PC-3 (cell line): ENCODE results near the gene ADORA2A. TPM values are rescaled to one million over a fixed set of nuclear protein-coding genes. Genes with fewer than 3 reads are reported as not detected.

Source experiments
- ATAC-seq: fragments of 200-7000 bp; cut with Tn5 transposase; 2 replicates; pipeline ENCODE4 v1.9.1; 2020; ENCODE audit warnings: mild to moderate bottlenecking, moderate library complexity
- BruUV-seq: library from RNA; stranded (reverse); fragments of 400-500 nt; replicated peaks from 2 replicates; lab custom pipeline; 2021; lab: Mats Ljungman, UMichigan
- CTCF ChIA-PET: fragments of 300-600 bp; sonication (Branson Sonifier 250); formaldehyde crosslinking; loops from one replicate; lab custom pipeline; 2022; ENCODE audit warnings: antibody characterized with exemption; lab: Charles Lee
- POLR2A ChIA-PET: fragments of 300-600 bp; sonication (Branson Sonifier 250); formaldehyde crosslinking; loops from one replicate; lab custom pipeline; 2022; ENCODE audit warnings: antibody characterized with exemption; ENCODE audit not compliant: unreplicated experiment; lab: Charles Lee
- DNase-seq: peaks from one replicate; pipeline ENCODE4 v3.0.0-alpha.2; 2015
- H2AFZ ChIP-seq: fragments of 300-600 bp; sonication (generic); 2 replicates; pipeline ENCODE4 v1.6.0; 2016; ENCODE audit warnings: antibody characterized with exemption, low read length
- H3F3A ChIP-seq: fragments of 300-600 bp; sonication (generic); one replicate; pipeline ENCODE4 v1.6.0; 2017; ENCODE audit warnings: antibody characterized with exemption, low read length, control low read depth, mild to moderate bottlenecking; ENCODE audit not compliant: unreplicated experiment
- H3K27ac ChIP-seq: fragments of 300-600 bp; sonication (generic); 2 replicates; pipeline ENCODE4 v1.5.1; 2016; ENCODE audit warnings: mild to moderate bottlenecking, low read length
- H3K27me3 ChIP-seq: fragments of 300-600 bp; sonication (generic); 2 replicates; pipeline ENCODE4 v1.6.1; 2016; ENCODE audit warnings: low read length, mixed read lengths
- H3K36me3 ChIP-seq: fragments of 300-600 bp; sonication (generic); 2 replicates; pipeline ENCODE4 v1.6.1; 2016; ENCODE audit warnings: low read depth, mixed run types, low read length, mixed read lengths
- H3K4me1 ChIP-seq: fragments of 300-600 bp; sonication (generic); 2 replicates; pipeline ENCODE4 v1.5.1; 2016; ENCODE audit warnings: low read length; ENCODE audit not compliant: insufficient read depth
- H3K4me2 ChIP-seq: fragments of 300-600 bp; sonication (generic); 2 replicates; pipeline ENCODE4 v1.6.0; 2016; ENCODE audit warnings: low read length
- H3K4me3 ChIP-seq: fragments of 300-600 bp; sonication (generic); 2 replicates; pipeline ENCODE4 v1.5.1; 2016; ENCODE audit warnings: mild to moderate bottlenecking, low read length, mixed read lengths
- H3K79me2 ChIP-seq: fragments of 300-600 bp; sonication (generic); 2 replicates; pipeline ENCODE4 v1.6.1; 2017; ENCODE audit warnings: low read length, mixed read lengths
- H3K9ac ChIP-seq: fragments of 300-600 bp; sonication (generic); 2 replicates; pipeline ENCODE4 v1.6.0; 2016; ENCODE audit warnings: mild to moderate bottlenecking, low read length
- H3K9me2 ChIP-seq: fragments of 300-600 bp; sonication (generic); replicated peaks from 2 replicates; pipeline ENCODE4 v1.6.1; 2016; ENCODE audit warnings: mixed run types, low read length, mixed read lengths
- H3K9me3 ChIP-seq: fragments of 300-600 bp; sonication (generic); 2 replicates; pipeline ENCODE4 v1.6.1; 2016; ENCODE audit warnings: low read length, mixed read lengths
- H4K20me1 ChIP-seq: fragments of 300-600 bp; sonication (generic); 2 replicates; pipeline ENCODE4 v1.6.1; 2016; ENCODE audit warnings: low read length, mixed read lengths
- CTCF ChIP-seq: fragments of 300-600 bp; sonication (generic); conservative IDR thresholded peaks from 2 replicates; pipeline ENCODE4 v1.5.1; 2017; ENCODE audit warnings: antibody characterized with exemption, low read depth, mild to moderate bottlenecking, low read length
- EZH2 ChIP-seq: fragments of 300-600 bp; sonication (generic); IDR thresholded peaks from one replicate; pipeline ENCODE4 v1.6.1; 2017; ENCODE audit warnings: antibody characterized with exemption, mild to moderate bottlenecking, low read length; ENCODE audit not compliant: unreplicated experiment
- EZH2phosphoT487 ChIP-seq: fragments of 300-600 bp; sonication (generic); IDR thresholded peaks from 2 replicates; pipeline ENCODE4 v1.6.1; 2018; ENCODE audit warnings: mild to moderate bottlenecking, antibody characterized with exemption, low read length, borderline replicate concordance
- intact Hi-C: fragments of 100-400 bp; cut with micrococcal nuclease; formaldehyde crosslinking; loops from 2 replicates; pipeline ENCODE4 v1.9.0; 2023
- total RNA-seq: library from RNA; depleted of rRNA; stranded (reverse); fragments of >200 nt; gene quantifications from 2 replicates; pipeline ENCODE4 v1.2.3, GENCODE V29; 2014

ADORA2A gene
- total RNA-seq, 1 experiment from 2014 or later, result 1.7 TPM

GRCh38 chr22:24407884-24408283 lies 19.5 kb upstream of the ADORA2A start:
- intact Hi-C loops, result loop anchor here (10.0 kb wide), 1 partner anchor 73 kb away; no protein-coding TSS in a partner anchor
- no peak overlapping the region for H3K27ac ChIP-seq

DNA sequence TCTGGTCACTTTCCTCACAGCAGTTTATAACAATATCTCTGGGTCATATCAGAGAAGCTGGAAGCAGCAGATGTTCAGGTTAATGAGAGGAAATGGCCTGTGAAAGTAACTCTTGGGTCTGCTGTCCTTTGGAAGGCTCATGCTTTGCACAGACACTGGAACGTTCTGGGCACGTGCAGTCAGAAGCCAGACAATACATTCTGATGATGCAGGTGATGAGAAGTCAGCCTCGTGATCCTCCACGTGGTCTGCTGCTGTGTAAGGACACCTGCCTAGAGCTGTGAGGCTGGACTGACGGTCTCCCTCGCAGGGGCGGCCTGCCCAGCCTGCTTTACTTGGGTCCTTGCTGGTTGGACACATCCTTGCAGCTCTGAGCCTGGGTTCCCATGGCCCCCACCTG lies 18.8 kb upstream of the ADORA2A start:
- H2AFZ ChIP-seq, result no peak overlapping the region
- H3K4me3 ChIP-seq, result no peak overlapping the region
- TF ChIP-seq EZH2phosphoT487, result no peak
- no peaks in the 10 kb centered on the region for H3K27me3 ChIP-seq
- 0 out of 2 replicates have a peak, but pooled peaks cover under 1% of the 10 kb centered on the region for H3K4me1 ChIP-seq
- H3K27ac ChIP-seq, result no peak overlapping the region
- no peak overlapping the region for H3K4me2 ChIP-seq
- no peak overlapping the region for H3K9ac ChIP-seq
- POLR2A ChIA-PET, result no interaction called here
- no peaks in the 10 kb centered on the region for H3F3A ChIP-seq
- intact Hi-C loops, result loop anchor here (10.0 kb wide), 1 partner anchor 74 kb away; no protein-coding TSS in a partner anchor
- no peaks in the 10 kb centered on the region for H4K20me1 ChIP-seq
- H3K9me3 ChIP-seq, result no peaks in the 10 kb centered on the region
- ATAC-seq (no peak), DNase-seq (no peak)
- H3K36me3 ChIP-seq, result no peaks in the 10 kb centered on the region; the same call in none of the 2 replicates
- no TSS peak for BruUV-seq
- CTCF ChIA-PET, result no interaction called here
- H3K79me2 ChIP-seq, result no peaks in the 10 kb centered on the region
- no peaks in the 10 kb centered on the region for H3K9me2 ChIP-seq

More at GRCh38 chr22:24407884-24408283, 19.5 kb upstream of the ADORA2A start:
- TF ChIP-seq EZH2 (no peak), CTCF (no peak), EZH2phosphoT487 (no peak)
- H3K9me2 ChIP-seq, result no peaks in the 10 kb centered on the region
- ATAC-seq (no peak), DNase-seq (no peak)
- peaks cover 1% of the 10 kb centered on the region; the same call in 1 of the 2 replicates for H4K20me1 ChIP-seq
- CTCF ChIA-PET, result no interaction called here
- no peaks in the 10 kb centered on the region; the same call in none of the 2 replicates for H3K36me3 ChIP-seq
- no peak overlapping the region for H2AFZ ChIP-seq
- no peaks in the 10 kb centered on the region for H3K9me3 ChIP-seq
- no peaks in the 10 kb centered on the region for H3K79me2 ChIP-seq
- POLR2A ChIA-PET, result no interaction called here
- no peaks in the 10 kb centered on the region for H3F3A ChIP-seq
- no peak overlapping the region for H3K4me2 ChIP-seq
- H3K4me3 ChIP-seq, result no peak overlapping the region
- no peak overlapping the region for H3K9ac ChIP-seq
- no TSS peak for BruUV-seq
- H3K4me1 ChIP-seq, result peaks cover 8% of the 10 kb centered on the region
- H3K27me3 ChIP-seq, result no peaks in the 10 kb centered on the region

- intact Hi-C loops, result loop anchor here (10.0 kb wide), 1 partner anchor 75 kb away; no protein-coding TSS in a partner anchor
- Histone ChIP-seq H3K9me2 (no peaks in the 10 kb centered on the region), H3K27me3 (no peaks in the 10 kb centered on the region), H3K4me3 (no peak overlapping the region), H3K79me2 (no peaks in the 10 kb centered on the region), H3K9ac (no peak overlapping the region), H3K36me3 (no peaks in the 10 kb centered on the region; the same call in 1 of the 2 replicates), H3K9me3 (no peaks in the 10 kb centered on the region), H3K4me1 (no peaks in the 10 kb centered on the region), H3F3A (no peaks in the 10 kb centered on the region), H2AFZ (no peak overlapping the region), H4K20me1 (no peaks in the 10 kb centered on the region), H3K27ac (no peak overlapping the region), H3K4me2 (no peak overlapping the region)
- BruUV-seq, result no TSS peak
- POLR2A ChIA-PET, result no interaction called here
- CTCF ChIA-PET, result no interaction called here
- ATAC-seq (no peak), DNase-seq (no peak)
- TF ChIP-seq EZH2 (no peak), EZH2phosphoT487 (no peak), CTCF (no peak)
Measured at GRCh38 chr22:24409707-24410106, 17.7 kb upstream of the ADORA2A start.
